ENCODE data around the gene UFD1.

Gene UFD1

DNA sequence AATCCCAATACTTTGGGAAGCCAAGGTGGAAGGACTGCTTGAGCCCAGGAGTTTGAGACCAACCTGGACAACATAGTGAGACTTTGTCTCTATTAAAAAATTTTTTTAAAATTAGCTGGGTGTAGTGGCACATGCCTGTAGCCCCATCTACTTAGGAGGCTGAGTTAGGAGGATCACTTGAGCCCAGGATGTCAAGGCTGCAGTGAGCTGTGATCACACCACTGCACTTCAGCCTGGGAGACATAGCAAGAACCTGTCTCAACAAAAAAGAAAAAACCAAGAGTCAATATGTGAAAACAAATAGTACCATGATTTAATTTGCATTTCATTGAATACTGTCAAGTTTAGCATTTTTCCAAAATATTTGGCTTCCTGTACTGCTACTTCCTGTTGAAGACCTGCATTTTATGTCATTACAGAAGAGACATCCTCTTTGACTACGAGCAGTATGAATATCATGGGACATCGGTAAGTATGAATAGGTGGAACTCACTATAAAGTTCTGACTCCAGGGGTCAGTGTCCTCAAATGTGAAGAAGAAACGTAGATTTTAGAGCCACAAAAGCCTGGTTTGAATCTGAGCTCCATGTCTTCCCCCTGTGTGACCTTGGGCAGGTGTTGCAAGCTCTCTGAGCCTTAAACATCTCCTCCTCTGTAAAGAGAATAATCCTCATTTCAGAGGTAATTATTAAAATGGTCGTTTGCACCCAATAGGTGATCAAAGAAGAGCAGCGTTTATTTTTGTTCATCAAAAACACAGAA is 16.8 kb upstream of the UFD1 start:
- CTCF ChIA-PET = no interaction called here
- TF ChIP-seq SP1 (IDR thresholded peaks at IDR 0.05) (no peak), NFRKB (IDR thresholded peaks at IDR 0.05) (no peak), TARDBP (IDR thresholded peaks at IDR 0.05) (no peak), HDGF (IDR thresholded peaks at IDR 0.05; ENCODE audit: borderline replicate concordance) (no peak)
- POLR2A ChIA-PET = interaction anchor here (1.0 kb wide), 1 partner anchor 351 kb away, joined by 3 read pairs; the partner anchor contains the start of gene ESS2
- DNase-seq (ENCODE audit: extremely low spot score) = no peak

DNA sequence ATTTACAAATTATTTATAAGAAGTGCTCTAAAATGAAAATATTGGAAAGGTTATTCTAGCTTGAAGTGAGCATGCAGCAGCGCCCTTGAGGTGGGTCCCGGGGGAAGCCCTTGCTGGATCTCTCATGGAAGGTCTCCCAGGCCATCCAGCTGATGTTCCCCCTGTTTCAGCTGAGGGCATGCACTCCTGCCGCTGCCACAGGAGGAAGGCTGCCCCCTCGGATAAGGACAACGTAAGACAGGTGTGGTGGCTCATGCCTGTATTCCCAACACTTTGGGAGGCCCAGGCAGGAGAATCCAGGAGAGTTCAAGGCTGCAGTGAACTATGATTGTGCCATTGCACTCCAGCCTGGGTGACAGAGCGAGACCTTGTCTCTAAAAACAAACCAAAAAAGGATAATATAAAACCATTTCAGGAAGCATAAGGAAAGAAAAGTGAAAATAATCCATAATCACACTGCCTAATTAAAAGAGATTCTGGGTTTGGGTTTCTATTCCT is 15.7 kb upstream of the UFD1 start:
- POLR2A ChIA-PET = interaction anchor here (1.6 kb wide), 1 partner anchor 15 kb away, joined by 7 read pairs; the partner anchor contains the start of genes CDC45 and UFD1
- CTCF ChIA-PET = no interaction called here
- no peak for TF ChIP-seq SUZ12 (IDR thresholded peaks at IDR 0.05)
- TF ChIP-seq L3MBTL2 (conservative IDR thresholded peaks at IDR 0.05) = no peak
- no peak for TF ChIP-seq FOXK2 (IDR thresholded peaks at IDR 0.05)
- TF ChIP-seq ZNF384 (IDR thresholded peaks at IDR 0.05) = no peak
- no peak for TF ChIP-seq FOXM1 (IDR thresholded peaks at IDR 0.05; ENCODE audit: borderline replicate concordance)
- TF ChIP-seq BHLHE40 (IDR thresholded peaks at IDR 0.05; ENCODE audit: borderline replicate concordance) = no peak
- no peak for TF ChIP-seq LEF1 (IDR thresholded peaks at IDR 0.05; ENCODE audit: borderline replicate concordance)
- TF ChIP-seq SP1 (IDR thresholded peaks at IDR 0.05) = no peak
- TF ChIP-seq FOXA1 (IDR thresholded peaks at IDR 0.05) = no peak
- TF ChIP-seq, protein P1, sequence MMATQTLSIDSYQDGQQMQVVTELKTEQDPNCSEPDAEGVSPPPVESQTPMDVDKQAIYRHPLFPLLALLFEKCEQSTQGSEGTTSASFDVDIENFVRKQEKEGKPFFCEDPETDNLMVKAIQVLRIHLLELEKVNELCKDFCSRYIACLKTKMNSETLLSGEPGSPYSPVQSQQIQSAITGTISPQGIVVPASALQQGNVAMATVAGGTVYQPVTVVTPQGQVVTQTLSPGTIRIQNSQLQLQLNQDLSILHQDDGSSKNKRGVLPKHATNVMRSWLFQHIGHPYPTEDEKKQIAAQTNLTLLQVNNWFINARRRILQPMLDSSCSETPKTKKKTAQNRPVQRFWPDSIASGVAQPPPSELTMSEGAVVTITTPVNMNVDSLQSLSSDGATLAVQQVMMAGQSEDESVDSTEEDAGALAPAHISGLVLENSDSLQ (IDR thresholded peaks at IDR 0.05) = no peak
- TF ChIP-seq ELF4 (IDR thresholded peaks at IDR 0.05) = no peak
- no peak for TF ChIP-seq CTBP1 (IDR thresholded peaks at IDR 0.05; ENCODE audit: borderline replicate concordance)
- TF ChIP-seq ARNT (IDR thresholded peaks at IDR 0.05) = no peak
- TF ChIP-seq HDGF (IDR thresholded peaks at IDR 0.05; ENCODE audit: borderline replicate concordance) = no peak
- no peak for TF ChIP-seq TARDBP (IDR thresholded peaks at IDR 0.05)
- TF ChIP-seq NFRKB (IDR thresholded peaks at IDR 0.05) = no peak
- DNase-seq (ENCODE audit: extremely low spot score) = no peak

DNA sequence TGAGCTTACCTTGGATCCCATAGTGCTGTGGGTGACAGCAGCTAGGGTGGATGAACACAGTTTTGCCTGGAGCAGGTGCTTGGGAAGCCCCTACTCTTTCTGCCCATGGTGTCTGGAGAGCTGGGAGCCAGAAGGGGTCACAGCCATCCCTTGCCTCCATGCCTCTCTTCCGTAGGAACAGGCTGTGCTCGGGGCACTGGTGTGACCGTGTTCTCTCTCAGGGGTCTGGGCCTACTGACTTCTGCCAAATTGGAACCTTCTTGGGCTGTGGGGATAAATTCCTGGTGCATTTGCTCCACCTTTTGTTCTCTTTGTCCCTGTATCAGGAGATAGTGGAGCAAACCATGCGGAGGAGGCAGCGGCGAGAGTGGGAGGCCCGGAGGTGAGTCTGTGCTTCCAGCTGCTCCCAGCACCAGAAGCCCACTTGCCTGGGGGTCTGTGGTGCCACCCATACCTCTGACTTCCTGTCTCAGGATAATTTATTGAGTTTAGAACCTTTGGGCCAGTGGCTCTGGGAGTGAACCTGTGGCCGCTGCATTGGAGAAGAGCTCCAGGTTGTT is 15.1 kb upstream of the UFD1 start:
- ChIA-PET CTCF (no interaction called here), POLR2A (interaction anchor here (1.6 kb wide), 1 partner anchor 15 kb away, joined by 7 read pairs; the partner anchor contains the start of genes CDC45 and UFD1)
- TF ChIP-seq CTBP1 (IDR thresholded peaks at IDR 0.05; ENCODE audit: borderline replicate concordance) (no peak), SUZ12 (IDR thresholded peaks at IDR 0.05) (no peak), FOXA1 (IDR thresholded peaks at IDR 0.05) (no peak), ARNT (IDR thresholded peaks at IDR 0.05) (no peak), ZNF384 (IDR thresholded peaks at IDR 0.05) (no peak)
- no peak for DNase-seq (ENCODE audit: extremely low spot score)

DNA sequence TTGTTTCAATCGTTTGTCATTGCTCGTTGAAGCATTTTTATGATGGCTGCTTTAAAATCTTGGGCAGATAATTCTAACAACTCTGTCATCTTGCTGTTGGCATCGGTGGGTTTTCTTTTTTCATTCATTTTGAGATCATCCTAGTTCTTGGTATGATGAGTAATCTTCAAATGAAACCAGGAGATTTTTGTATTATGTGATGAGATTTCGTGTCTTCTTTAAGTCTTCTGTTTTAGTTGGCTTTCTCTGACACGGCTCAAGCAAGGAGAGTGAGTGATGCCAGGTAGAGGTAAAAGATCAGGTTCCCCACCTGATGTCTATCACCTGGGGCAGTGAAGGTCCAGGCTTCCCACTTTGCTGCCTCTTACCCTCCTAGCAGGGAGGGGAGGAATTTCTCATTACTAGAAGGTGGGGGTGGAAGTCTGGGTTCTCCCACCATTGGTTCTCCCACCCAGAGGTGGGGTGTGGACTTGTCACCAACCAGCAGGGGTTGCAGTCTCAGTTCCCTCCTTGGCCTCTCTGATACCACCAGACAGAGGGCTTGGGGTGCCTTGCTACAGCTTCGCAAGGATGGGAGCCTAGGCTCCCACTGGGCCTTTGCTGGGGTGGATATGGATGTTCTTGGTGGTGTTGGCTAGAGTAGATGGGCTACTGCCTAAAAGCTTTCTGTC is 13.6 kb upstream of the UFD1 start:
- CTCF ChIA-PET = no interaction called here
- POLR2A ChIA-PET = no interaction called here
- DNase-seq (ENCODE audit: extremely low spot score) = no peak
- TF ChIP-seq NFRKB (IDR thresholded peaks at IDR 0.05) = no peak
- TF ChIP-seq FOXA1 (IDR thresholded peaks at IDR 0.05) = no peak
- no peak for TF ChIP-seq SP1 (IDR thresholded peaks at IDR 0.05)
- TF ChIP-seq ARNT (IDR thresholded peaks at IDR 0.05) = no peak
- TF ChIP-seq FOXM1 (IDR thresholded peaks at IDR 0.05; ENCODE audit: borderline replicate concordance) = no peak
- no peak for TF ChIP-seq L3MBTL2 (conservative IDR thresholded peaks at IDR 0.05)
- TF ChIP-seq FOXK2 (IDR thresholded peaks at IDR 0.05) = no peak
- TF ChIP-seq CTBP1 (IDR thresholded peaks at IDR 0.05; ENCODE audit: borderline replicate concordance) = no peak
- TF ChIP-seq, protein P1 (IDR thresholded peaks at IDR 0.05) = no peak
- TF ChIP-seq TARDBP (IDR thresholded peaks at IDR 0.05) = no peak
- TF ChIP-seq HDGF (IDR thresholded peaks at IDR 0.05; ENCODE audit: borderline replicate concordance) = no peak
- no peak for TF ChIP-seq LEF1 (IDR thresholded peaks at IDR 0.05; ENCODE audit: borderline replicate concordance)
- no peak for TF ChIP-seq SUZ12 (IDR thresholded peaks at IDR 0.05)
- TF ChIP-seq ZNF384 (IDR thresholded peaks at IDR 0.05) = no peak
- TF ChIP-seq BHLHE40 (IDR thresholded peaks at IDR 0.05; ENCODE audit: borderline replicate concordance) = no peak
- TF ChIP-seq ELF4 (IDR thresholded peaks at IDR 0.05) = no peak

DNA sequence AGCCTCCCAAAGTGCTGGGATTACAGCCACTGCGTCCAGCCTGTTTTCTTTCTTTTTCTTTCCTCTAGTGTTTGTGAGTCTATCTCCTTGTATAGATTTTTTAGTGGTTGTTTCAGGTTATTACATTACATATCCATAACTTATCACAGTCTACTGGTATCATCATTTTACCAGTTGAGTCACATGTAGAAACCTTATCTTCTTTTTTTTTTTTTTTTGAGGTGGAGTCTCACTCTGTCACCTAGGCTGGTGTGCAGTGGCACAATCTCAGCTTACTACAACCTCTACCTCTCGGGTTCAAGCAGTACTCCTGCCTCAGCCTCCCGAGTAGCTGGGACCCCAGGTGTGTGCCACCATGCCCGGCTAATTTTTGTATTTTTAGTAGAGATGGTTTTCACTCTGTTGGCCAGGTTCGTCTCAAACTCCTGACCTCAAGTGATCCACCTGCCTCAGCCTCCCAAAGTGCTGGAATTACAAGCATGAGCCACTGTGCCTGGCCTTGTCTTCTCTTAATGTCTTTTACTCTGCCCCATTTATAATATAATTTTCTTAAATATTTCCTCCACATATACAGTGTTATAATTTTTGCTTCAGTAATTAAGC is 11.7 kb upstream of the UFD1 start:
- POLR2A ChIA-PET = no interaction called here
- CTCF ChIA-PET = no interaction called here
- DNase-seq (ENCODE audit: extremely low spot score) = no peak
- TF ChIP-seq SP1 (IDR thresholded peaks at IDR 0.05) (no peak), L3MBTL2 (conservative IDR thresholded peaks at IDR 0.05) (no peak), FOXA1 (IDR thresholded peaks at IDR 0.05) (no peak), FOXM1 (IDR thresholded peaks at IDR 0.05; ENCODE audit: borderline replicate concordance) (no peak), NFRKB (IDR thresholded peaks at IDR 0.05) (no peak), HDGF (IDR thresholded peaks at IDR 0.05; ENCODE audit: borderline replicate concordance) (no peak), ARNT (IDR thresholded peaks at IDR 0.05) (no peak), BHLHE40 (IDR thresholded peaks at IDR 0.05; ENCODE audit: borderline replicate concordance) (no peak), ZNF384 (IDR thresholded peaks at IDR 0.05) (no peak), ELF4 (IDR thresholded peaks at IDR 0.05) (no peak), TARDBP (IDR thresholded peaks at IDR 0.05) (no peak), CTBP1 (IDR thresholded peaks at IDR 0.05; ENCODE audit: borderline replicate concordance) (no peak), FOXK2 (IDR thresholded peaks at IDR 0.05) (no peak)

All from HEK293T (cell line).